ENCODE data around the gene PLCB3. TPM values are rescaled to one million over a fixed set of nuclear protein-coding genes. Genes with fewer than 3 reads are reported as not detected.

The PLCB3 gene
- total RNA-seq, 1 donor from 2014 or later: 48.7 TPM

DNA sequence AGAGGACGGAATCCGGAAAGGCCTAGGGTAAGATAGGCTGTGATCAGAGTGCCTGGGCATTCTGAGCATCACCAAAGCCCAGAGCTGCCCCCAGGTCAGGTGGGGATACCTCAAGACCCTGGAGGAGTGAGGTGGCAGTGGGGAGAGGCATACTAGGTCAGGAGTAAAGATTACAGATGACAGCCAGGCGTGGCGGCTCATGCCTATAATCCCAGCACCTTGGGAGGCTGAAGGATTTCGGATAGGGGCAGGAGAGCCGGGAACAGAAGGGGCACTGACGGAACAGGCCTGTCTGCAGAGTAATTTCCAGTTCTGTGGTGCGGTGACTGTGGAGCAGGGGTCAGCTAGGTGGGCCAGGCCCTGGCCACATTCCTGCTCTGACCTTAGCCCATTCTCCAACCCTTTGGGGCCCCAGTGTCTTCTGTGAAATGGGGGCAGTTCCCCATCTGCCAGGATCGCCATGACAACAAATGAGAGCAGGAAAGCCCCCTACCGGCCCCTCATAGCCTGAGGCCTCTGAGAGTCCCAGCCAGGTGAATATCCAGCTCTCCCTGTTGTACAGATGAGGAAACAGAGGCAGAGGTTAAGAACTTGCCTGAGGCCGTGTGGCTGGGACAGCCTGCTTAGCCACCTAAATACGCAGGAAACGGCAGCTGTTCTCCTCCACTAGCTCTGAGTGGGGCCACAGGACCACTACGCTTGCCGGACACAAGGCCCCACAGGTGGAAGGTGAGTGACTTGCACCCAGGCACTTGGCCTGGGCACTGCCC lies 23.9 kb downstream of the PLCB3 start:
- H3K9me3 ChIP-seq (ENCODE audit: insufficient read depth, low read depth, low read length): no peaks in the 10 kb centered on the region
- H3K4me2 ChIP-seq (ENCODE audit: low read length): no peak overlapping the region
- Mint-ChIP-seq H3K4me1 (ENCODE audit: low read depth, unreplicated experiment) (peaks cover 4% of the 10 kb centered on the region), H3K9me3 (ENCODE audit: unreplicated experiment) (no peaks in the 10 kb centered on the region), H3K27me3 (ENCODE audit: low read depth, unreplicated experiment) (no peaks in the 10 kb centered on the region), H3K27ac (ENCODE audit: unreplicated experiment) (no peak overlapping the region), H3K36me3 (ENCODE audit: low read depth, unreplicated experiment) (peaks cover 7% of the 10 kb centered on the region), H3K4me3 (ENCODE audit: unreplicated experiment) (no peak overlapping the region)
- H2AFZ ChIP-seq (ENCODE audit: low read depth, low read length): no peak overlapping the region
- DNase-seq (ENCODE audit: low read depth) (no peak), FAIRE-seq (no peak)
- no peaks in the 10 kb centered on the region for H3K36me3 ChIP-seq (ENCODE audit: insufficient read depth, low read length)
- H3K27ac ChIP-seq (ENCODE audit: low read depth, low read length): no peak overlapping the region
- TF ChIP-seq, protein P1, sequence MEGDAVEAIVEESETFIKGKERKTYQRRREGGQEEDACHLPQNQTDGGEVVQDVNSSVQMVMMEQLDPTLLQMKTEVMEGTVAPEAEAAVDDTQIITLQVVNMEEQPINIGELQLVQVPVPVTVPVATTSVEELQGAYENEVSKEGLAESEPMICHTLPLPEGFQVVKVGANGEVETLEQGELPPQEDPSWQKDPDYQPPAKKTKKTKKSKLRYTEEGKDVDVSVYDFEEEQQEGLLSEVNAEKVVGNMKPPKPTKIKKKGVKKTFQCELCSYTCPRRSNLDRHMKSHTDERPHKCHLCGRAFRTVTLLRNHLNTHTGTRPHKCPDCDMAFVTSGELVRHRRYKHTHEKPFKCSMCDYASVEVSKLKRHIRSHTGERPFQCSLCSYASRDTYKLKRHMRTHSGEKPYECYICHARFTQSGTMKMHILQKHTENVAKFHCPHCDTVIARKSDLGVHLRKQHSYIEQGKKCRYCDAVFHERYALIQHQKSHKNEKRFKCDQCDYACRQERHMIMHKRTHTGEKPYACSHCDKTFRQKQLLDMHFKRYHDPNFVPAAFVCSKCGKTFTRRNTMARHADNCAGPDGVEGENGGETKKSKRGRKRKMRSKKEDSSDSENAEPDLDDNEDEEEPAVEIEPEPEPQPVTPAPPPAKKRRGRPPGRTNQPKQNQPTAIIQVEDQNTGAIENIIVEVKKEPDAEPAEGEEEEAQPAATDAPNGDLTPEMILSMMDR (IDR thresholded peaks at IDR 0.05; ENCODE audit: insufficient read depth, low read depth, low read length): no peak
- TF ChIP-seq EZH2 (IDR thresholded peaks at IDR 0.05; ENCODE audit: insufficient read depth, low read length): no peak
- no peaks in the 10 kb centered on the region for H4K20me1 ChIP-seq (ENCODE audit: insufficient read depth, low read length)
- no peak overlapping the region for H3K9ac ChIP-seq (ENCODE audit: low read length)
- no peaks in the 10 kb centered on the region for H3K27me3 ChIP-seq (ENCODE audit: insufficient read depth, low read length)
- H3K4me3 ChIP-seq (ENCODE audit: insufficient read depth, low read depth, low read length): no peak overlapping the region
- H3K4me1 ChIP-seq (ENCODE audit: insufficient read depth, low read length): peaks cover 17% of the 10 kb centered on the region
- peaks cover 7% of the 10 kb centered on the region for H3K79me2 ChIP-seq (ENCODE audit: insufficient read depth, low read length)

- Histone ChIP-seq H3K27me3 (ENCODE audit: insufficient read depth, low read length) (no peaks in the 10 kb centered on the region), H3K4me1 (ENCODE audit: insufficient read depth, low read length) (peaks cover 12% of the 10 kb centered on the region), H3K79me2 (ENCODE audit: insufficient read depth, low read length) (peaks cover 7% of the 10 kb centered on the region), H3K27ac (ENCODE audit: low read depth, low read length) (no peak overlapping the region), H3K36me3 (ENCODE audit: insufficient read depth, low read length) (no peaks in the 10 kb centered on the region), H2AFZ (ENCODE audit: low read depth, low read length) (no peak overlapping the region), H3K4me3 (ENCODE audit: insufficient read depth, low read depth, low read length) (no peak overlapping the region), H3K4me2 (ENCODE audit: low read length) (no peak overlapping the region), H4K20me1 (ENCODE audit: insufficient read depth, low read length) (no peaks in the 10 kb centered on the region), H3K9ac (ENCODE audit: low read length) (no peak overlapping the region), H3K9me3 (ENCODE audit: insufficient read depth, low read depth, low read length) (no peaks in the 10 kb centered on the region)
- DNase-seq (ENCODE audit: low read depth) (no peak), FAIRE-seq (no peak)
- Mint-ChIP-seq H3K4me1 (ENCODE audit: low read depth, unreplicated experiment) (peaks cover 4% of the 10 kb centered on the region), H3K4me3 (ENCODE audit: unreplicated experiment) (no peak overlapping the region), H3K27ac (ENCODE audit: unreplicated experiment) (no peak overlapping the region), H3K27me3 (ENCODE audit: low read depth, unreplicated experiment) (no peaks in the 10 kb centered on the region), H3K36me3 (ENCODE audit: low read depth, unreplicated experiment) (peaks cover 7% of the 10 kb centered on the region), H3K9me3 (ENCODE audit: unreplicated experiment) (no peaks in the 10 kb centered on the region)
- TF ChIP-seq, protein P1 (IDR thresholded peaks at IDR 0.05; ENCODE audit: insufficient read depth, low read depth, low read length): no peak
- no peak for TF ChIP-seq EZH2 (IDR thresholded peaks at IDR 0.05; ENCODE audit: insufficient read depth, low read length)
Measured at GRCh38 chr11:64275841-64276240, 24.5 kb downstream of the PLCB3 start.

All from astrocyte (in vitro differentiated cells and primary cell).